ENCODE data around the gene TTC29.
"Not testable (repeated sequence)": the region's sequence is repeated elsewhere in the genome, so short reads cannot be mapped to it uniquely, and the experiment has no call there.

Gene TTC29

GRCh38 chr4:146833530-146833929, 112.1 kb downstream of the TTC29 start:
- no peak for DNase-seq
- 45% methylated on average over 2 of the region's 3 CpGs for WGBS
- Histone ChIP-seq H2BK5ac (ENCODE audit: low read depth, low read length, poor library complexity, severe bottlenecking) (no peak overlapping the region), H2BK15ac (ENCODE audit: low read depth, poor library complexity, severe bottlenecking) (no peak overlapping the region), H3K4ac (ENCODE audit: low read depth in 1 of 2, low read length in 2 of 2) (no peak overlapping the region), H3K27ac (ENCODE audit: low read length, poor library complexity, severe bottlenecking) (no peak overlapping the region), H3K27me3 (ENCODE audit: control insufficient read depth in 1 of 2, insufficient read depth in 1 of 2, low read length in 2 of 2) (no peaks in the 10 kb centered on the region), H4K8ac (ENCODE audit: low read length) (no peak overlapping the region), H3K18ac (ENCODE audit: low read depth in 1 of 2, low read length in 2 of 2) (no peak overlapping the region), H3K4me1 (ENCODE audit: control insufficient read depth, insufficient read depth, low read depth, low read length) (no peaks in the 10 kb centered on the region), H3K9ac (ENCODE audit: low read length) (no peak overlapping the region), H3K79me1 (replicated peaks; ENCODE audit: low read length, poor library complexity, severe bottlenecking) (no peaks in the 10 kb centered on the region), H3K9me3 (ENCODE audit: control insufficient read depth, low read length) (no peaks in the 10 kb centered on the region), H4K91ac (ENCODE audit: low read length) (no peak overlapping the region), H3K4me2 (ENCODE audit: low read length, poor library complexity, severe bottlenecking) (no peak overlapping the region), H3K36me3 (ENCODE audit: control insufficient read depth in 1 of 2, insufficient read depth in 2 of 2, low read depth in 1 of 2, low read length in 2 of 2) (no peaks in the 10 kb centered on the region), H2BK12ac (ENCODE audit: low read length in 2 of 2) (no peak overlapping the region), H3K23ac (ENCODE audit: low read length in 2 of 2) (no peak overlapping the region), H3K14ac (ENCODE audit: low read length in 2 of 2) (no peak overlapping the region), H2BK120ac (ENCODE audit: low read depth, low read length) (no peak overlapping the region), H2AK5ac (ENCODE audit: low read length, severe bottlenecking) (no peak overlapping the region), H3K4me3 (ENCODE audit: insufficient read depth in 1 of 2, low read depth in 1 of 2, low read length in 2 of 2) (no peak overlapping the region), H2AFZ (ENCODE audit: low read depth, low read length) (no peak overlapping the region)

DNA sequence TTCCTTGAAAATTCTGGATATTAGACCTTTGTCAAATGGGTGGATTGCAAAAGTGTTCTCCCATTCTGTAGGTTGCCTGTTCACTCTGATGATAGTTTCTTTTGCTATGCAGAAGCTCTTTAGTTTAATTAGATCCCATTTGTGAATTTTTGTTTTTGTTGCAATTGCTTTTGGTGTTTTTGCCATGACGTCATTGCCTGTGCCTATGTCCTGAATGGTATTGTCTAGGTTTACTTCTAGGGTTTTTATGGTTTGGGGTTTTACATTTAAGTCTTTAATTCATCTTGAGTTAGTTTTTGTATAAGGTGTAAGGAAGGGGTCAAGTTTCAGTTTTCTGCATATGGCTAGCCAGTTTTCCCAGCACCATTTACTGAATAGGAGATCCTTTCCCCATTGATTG, 122.7 kb downstream of the TTC29 start:
- not testable (repeated sequence) for H3K4me2 ChIP-seq (ENCODE audit: low read length, poor library complexity, severe bottlenecking); H3K14ac ChIP-seq (ENCODE audit: low read length in 2 of 2); H2BK5ac ChIP-seq (ENCODE audit: low read depth, low read length, poor library complexity, severe bottlenecking); H3K79me1 ChIP-seq (replicated peaks; ENCODE audit: low read length, poor library complexity, severe bottlenecking); H4K91ac ChIP-seq (ENCODE audit: low read length); H3K9me3 ChIP-seq (ENCODE audit: control insufficient read depth, low read length); H2BK15ac ChIP-seq (ENCODE audit: low read depth, poor library complexity, severe bottlenecking); H3K9ac ChIP-seq (ENCODE audit: low read length); H3K4me1 ChIP-seq (ENCODE audit: control insufficient read depth, insufficient read depth, low read depth, low read length); H3K36me3 ChIP-seq (ENCODE audit: control insufficient read depth in 1 of 2, insufficient read depth in 2 of 2, low read depth in 1 of 2, low read length in 2 of 2); H3K4me3 ChIP-seq (ENCODE audit: insufficient read depth in 1 of 2, low read depth in 1 of 2, low read length in 2 of 2); H2AK5ac ChIP-seq (ENCODE audit: low read length, severe bottlenecking); H3K4ac ChIP-seq (ENCODE audit: low read depth in 1 of 2, low read length in 2 of 2); H3K18ac ChIP-seq (ENCODE audit: low read depth in 1 of 2, low read length in 2 of 2); H3K27me3 ChIP-seq (ENCODE audit: control insufficient read depth in 1 of 2, insufficient read depth in 1 of 2, low read length in 2 of 2); H3K23ac ChIP-seq (ENCODE audit: low read length in 2 of 2); H2AFZ ChIP-seq (ENCODE audit: low read depth, low read length); H4K8ac ChIP-seq (ENCODE audit: low read length); DNase-seq; H2BK120ac ChIP-seq (ENCODE audit: low read depth, low read length); H2BK12ac ChIP-seq (ENCODE audit: low read length in 2 of 2); H3K27ac ChIP-seq (ENCODE audit: low read length, poor library complexity, severe bottlenecking)
- 80% methylated on average over 1 of the region's 1 CpG for WGBS

DNA sequence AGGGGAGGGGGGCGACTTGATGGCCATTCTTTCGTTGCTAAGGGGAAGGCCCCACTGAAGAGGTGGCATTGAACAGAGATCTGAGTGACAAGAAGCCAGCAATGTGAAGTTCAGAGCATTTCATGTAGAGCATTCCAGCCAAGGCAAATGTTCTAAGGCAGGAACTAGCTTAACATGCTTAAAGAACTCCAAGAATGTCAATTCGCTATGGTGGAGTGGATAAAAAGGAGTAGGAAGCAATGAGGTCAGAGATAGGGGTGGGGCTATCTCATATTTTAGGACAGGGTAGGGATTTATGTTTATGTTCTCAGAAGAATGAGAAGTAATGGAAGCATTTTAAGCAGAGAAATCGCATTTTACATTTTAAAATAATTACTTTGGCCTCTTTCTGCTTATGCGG, 130.9 kb downstream of the TTC29 start:
- no peaks in the 10 kb centered on the region for H3K27me3 ChIP-seq (ENCODE audit: control insufficient read depth in 1 of 2, insufficient read depth in 1 of 2, low read length in 2 of 2)
- 63% methylated on average over 4 of the region's 5 CpGs for WGBS
- H3K9ac ChIP-seq (ENCODE audit: low read length) = no peak overlapping the region
- DNase-seq = no peak
- H3K4ac ChIP-seq (ENCODE audit: low read depth in 1 of 2, low read length in 2 of 2) = no peak overlapping the region
- H2BK15ac ChIP-seq (ENCODE audit: low read depth, poor library complexity, severe bottlenecking) = no peak overlapping the region
- H3K4me2 ChIP-seq (ENCODE audit: low read length, poor library complexity, severe bottlenecking) = no peak overlapping the region
- H2BK12ac ChIP-seq (ENCODE audit: low read length in 2 of 2) = no peak overlapping the region
- H4K91ac ChIP-seq (ENCODE audit: low read length) = no peak overlapping the region
- no peaks in the 10 kb centered on the region for H3K4me1 ChIP-seq (ENCODE audit: control insufficient read depth, insufficient read depth, low read depth, low read length)
- no peaks in the 10 kb centered on the region for H3K36me3 ChIP-seq (ENCODE audit: control insufficient read depth in 1 of 2, insufficient read depth in 2 of 2, low read depth in 1 of 2, low read length in 2 of 2)
- H3K18ac ChIP-seq (ENCODE audit: low read depth in 1 of 2, low read length in 2 of 2) = no peak overlapping the region
- no peak overlapping the region for H2BK5ac ChIP-seq (ENCODE audit: low read depth, low read length, poor library complexity, severe bottlenecking)
- no peak overlapping the region for H2AK5ac ChIP-seq (ENCODE audit: low read length, severe bottlenecking)
- H3K9me3 ChIP-seq (ENCODE audit: control insufficient read depth, low read length) = no peaks in the 10 kb centered on the region
- no peaks in the 10 kb centered on the region for H3K79me1 ChIP-seq (replicated peaks; ENCODE audit: low read length, poor library complexity, severe bottlenecking)
- H3K27ac ChIP-seq (ENCODE audit: low read length, poor library complexity, severe bottlenecking) = no peak overlapping the region
- H3K14ac ChIP-seq (ENCODE audit: low read length in 2 of 2) = no peak overlapping the region
- H3K23ac ChIP-seq (ENCODE audit: low read length in 2 of 2) = no peak overlapping the region
- no peak overlapping the region for H2AFZ ChIP-seq (ENCODE audit: low read depth, low read length)
- H3K4me3 ChIP-seq (ENCODE audit: insufficient read depth in 1 of 2, low read depth in 1 of 2, low read length in 2 of 2) = no peak overlapping the region
- no peak overlapping the region for H2BK120ac ChIP-seq (ENCODE audit: low read depth, low read length)
- H4K8ac ChIP-seq (ENCODE audit: low read length) = no peak overlapping the region

DNA sequence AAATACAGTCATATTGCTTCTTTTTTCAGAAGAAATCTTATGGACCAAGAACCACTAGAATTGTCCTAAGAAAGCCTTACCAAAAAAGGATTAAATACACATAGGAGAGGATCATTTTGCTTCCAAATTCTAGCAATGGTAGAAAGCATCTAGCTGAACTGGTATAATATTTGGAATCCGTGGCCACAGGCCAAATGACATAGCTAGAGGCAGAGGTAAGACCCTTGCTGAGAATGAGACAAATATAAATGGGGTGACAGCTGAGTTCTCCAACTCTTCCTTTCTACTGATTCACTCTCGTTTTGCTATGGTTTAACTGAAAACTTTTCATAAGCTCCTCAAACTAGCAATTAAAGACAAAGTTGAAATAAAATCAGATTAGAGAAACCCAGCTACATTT, 150.0 kb downstream of the TTC29 start:
- Histone ChIP-seq H3K27ac (ENCODE audit: low read length, poor library complexity, severe bottlenecking) (no peak overlapping the region), H3K23ac (ENCODE audit: low read length in 2 of 2) (no peak overlapping the region), H3K4me2 (ENCODE audit: low read length, poor library complexity, severe bottlenecking) (no peak overlapping the region), H3K27me3 (ENCODE audit: control insufficient read depth in 1 of 2, insufficient read depth in 1 of 2, low read length in 2 of 2) (no peaks in the 10 kb centered on the region), H2BK120ac (ENCODE audit: low read depth, low read length) (no peak overlapping the region), H2BK12ac (ENCODE audit: low read length in 2 of 2) (no peak overlapping the region), H3K9ac (ENCODE audit: low read length) (no peak overlapping the region), H3K79me1 (replicated peaks; ENCODE audit: low read length, poor library complexity, severe bottlenecking) (no peaks in the 10 kb centered on the region), H3K4me1 (ENCODE audit: control insufficient read depth, insufficient read depth, low read depth, low read length) (no peaks in the 10 kb centered on the region), H3K36me3 (ENCODE audit: control insufficient read depth in 1 of 2, insufficient read depth in 2 of 2, low read depth in 1 of 2, low read length in 2 of 2) (no peaks in the 10 kb centered on the region), H3K4me3 (ENCODE audit: insufficient read depth in 1 of 2, low read depth in 1 of 2, low read length in 2 of 2) (no peak overlapping the region), H3K4ac (ENCODE audit: low read depth in 1 of 2, low read length in 2 of 2) (no peak overlapping the region), H2AK5ac (ENCODE audit: low read length, severe bottlenecking) (no peak overlapping the region), H3K18ac (ENCODE audit: low read depth in 1 of 2, low read length in 2 of 2) (no peak overlapping the region), H2BK5ac (ENCODE audit: low read depth, low read length, poor library complexity, severe bottlenecking) (no peak overlapping the region), H2BK15ac (ENCODE audit: low read depth, poor library complexity, severe bottlenecking) (no peak overlapping the region), H4K91ac (ENCODE audit: low read length) (no peak overlapping the region), H4K8ac (ENCODE audit: low read length) (no peak overlapping the region), H2AFZ (ENCODE audit: low read depth, low read length) (no peak overlapping the region), H3K14ac (ENCODE audit: low read length in 2 of 2) (no peak overlapping the region), H3K9me3 (ENCODE audit: control insufficient read depth, low read length) (no peaks in the 10 kb centered on the region)
- DNase-seq = no peak
- 56% methylated on average over 1 of the region's 2 CpGs for WGBS

Measured in mesenchymal stem cell (in vitro differentiated cells and primary cell).